Gastrocnemius medialis (tissue), 4 donors: ENCODE data around the gene IPCEF1.

ENCODE experiments used
- CTCF ChIP-seq, 5 experiments: fragments of 450-650 bp in 3 of 5; fragments of 200-600 bp in 2 of 5; sonication (generic) in 2 of 5; IDR thresholded peaks in 4 of 5; conservative IDR thresholded peaks in 1 of 5; 1 replicate in 4 of 5; 2 replicates in 1 of 5; pipeline ENCODE4 v1.5.1; 2016 to 2019; ENCODE audit warnings: antibody characterized with exemption in 5 of 5, mild to moderate bottlenecking in 3 of 5, moderate library complexity in 3 of 5
- POLR2A ChIP-seq, 2 donors: fragments of 450-650 bp; IDR thresholded peaks; one replicate each; pipeline ENCODE4 v1.6.1; 2017; ENCODE audit warnings: antibody characterized with exemption in 2 of 2, mild to moderate bottlenecking in 2 of 2, moderate library complexity in 2 of 2

- TF ChIP-seq CTCF (IDR thresholded peaks at IDR 0.05 in 4 of 5, conservative IDR thresholded peaks at IDR 0.05 in 1 of 5) (peak in 2 of 5 experiments; percentile 10 to 15), POLR2A (IDR thresholded peaks at IDR 0.05) (no peak)
These were observed 200.3 kb downstream of the IPCEF1 start for GRCh38 chr6:154156135-154156896.
